ENCODE results near the gene KIF1B. TPM values are rescaled to one million over a fixed set of nuclear protein-coding genes. Genes with fewer than 3 reads are reported as not detected.

Gene KIF1B
- total and polyA plus RNA-seq, 2 donors (not counting 1 experiment from before 2014, with no cell fraction given): 3.5 to 16.4 TPM

DNA sequence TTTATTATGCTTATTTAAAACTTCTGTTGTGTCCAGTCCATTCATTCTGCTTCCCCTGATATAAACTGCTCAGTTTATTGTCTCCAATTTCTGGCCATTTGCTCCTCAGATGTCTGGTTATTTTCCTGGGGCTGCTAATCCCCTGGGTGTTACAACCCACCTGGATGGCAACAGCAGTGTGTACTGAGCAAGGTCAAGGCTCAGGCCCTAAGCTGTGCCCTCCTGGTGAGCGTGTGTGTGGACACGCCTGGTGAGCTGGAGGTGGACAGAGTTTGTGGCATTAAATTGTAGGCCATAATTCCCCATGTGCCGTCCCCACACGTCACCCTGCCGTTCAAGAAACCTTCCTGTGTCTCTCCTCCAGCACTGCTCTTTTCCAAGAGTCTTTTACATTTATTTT, 18.1 kb upstream of the KIF1B start:
- Histone ChIP-seq H3K9ac (ENCODE audit: low read length) (no peak overlapping the region), H4K20me1 (ENCODE audit: control insufficient read depth, insufficient read depth, low read length, poor library complexity, severe bottlenecking) (no peaks in the 10 kb centered on the region), H3K79me2 (ENCODE audit: control insufficient read depth, insufficient read depth, low read length) (no peaks in the 10 kb centered on the region), H3K4me3 (ENCODE audit: control extremely low read depth in 1 of 5, extremely low read depth in 1 of 5, insufficient read depth in 1 of 5, low read depth in 2 of 5, low read length in 4 of 5) (no peak overlapping the region), H3K4me1 (ENCODE audit: control insufficient read depth in 2 of 2, insufficient read depth in 2 of 2, low read length in 2 of 2) (peaks cover 0 to 6% of the 10 kb centered on the region in 2 donors), H3K27ac (ENCODE audit: low read length in 2 of 2) (no peak overlapping the region), H3K27me3 (replicated peaks in 1 of 4; ENCODE audit: control extremely low read depth in 1 of 4, control insufficient read depth in 3 of 4, insufficient read depth in 4 of 4, low read length in 3 of 4) (no peaks in the 10 kb centered on the region), H3K9me3 (ENCODE audit: control extremely low read depth in 1 of 3, control insufficient read depth in 2 of 3, insufficient read depth in 1 of 3, low read length in 2 of 3) (peaks cover 0 to 4% (median 0%) of the 10 kb centered on the region in 3 donors), H3K4me2 (replicated peaks; ENCODE audit: low read depth, low read length, poor library complexity, severe bottlenecking) (no peak overlapping the region), H3K36me3 (replicated peaks in 1 of 2; ENCODE audit: control extremely low read depth in 1 of 2, control insufficient read depth in 1 of 2, extremely low read depth in 1 of 2, insufficient read depth in 2 of 2, low read length in 1 of 2) (no peaks in the 10 kb centered on the region), H2AFZ (ENCODE audit: insufficient read depth, low read depth, low read length, poor library complexity, severe bottlenecking) (no peak overlapping the region)
- DNase-seq: no peak
- no peak for ATAC-seq (ENCODE audit: low read depth)
- H3K4me3 Mint-ChIP-seq: no peak overlapping the region
- no peak overlapping the region for H3K27ac Mint-ChIP-seq
- peaks cover 5% of the 10 kb centered on the region for H3K4me1 Mint-ChIP-seq
- WGBS (ENCODE audit: insufficient coverage): 100% methylated on average over 2 of the region's 5 CpGs
- ChIA-PET POLR2A (no interaction called here), CTCF (no interaction called here)
- H3K27me3 Mint-ChIP-seq: peaks cover 3% of the 10 kb centered on the region
- intact Hi-C loops (cut with micrococcal nuclease): no loop called here
- TF ChIP-seq EZH2 (IDR thresholded peaks at IDR 0.05; ENCODE audit: borderline replicate concordance, insufficient read depth, low read depth, low read length, poor library complexity, severe bottlenecking): no peak
- TF ChIP-seq, protein P1, sequence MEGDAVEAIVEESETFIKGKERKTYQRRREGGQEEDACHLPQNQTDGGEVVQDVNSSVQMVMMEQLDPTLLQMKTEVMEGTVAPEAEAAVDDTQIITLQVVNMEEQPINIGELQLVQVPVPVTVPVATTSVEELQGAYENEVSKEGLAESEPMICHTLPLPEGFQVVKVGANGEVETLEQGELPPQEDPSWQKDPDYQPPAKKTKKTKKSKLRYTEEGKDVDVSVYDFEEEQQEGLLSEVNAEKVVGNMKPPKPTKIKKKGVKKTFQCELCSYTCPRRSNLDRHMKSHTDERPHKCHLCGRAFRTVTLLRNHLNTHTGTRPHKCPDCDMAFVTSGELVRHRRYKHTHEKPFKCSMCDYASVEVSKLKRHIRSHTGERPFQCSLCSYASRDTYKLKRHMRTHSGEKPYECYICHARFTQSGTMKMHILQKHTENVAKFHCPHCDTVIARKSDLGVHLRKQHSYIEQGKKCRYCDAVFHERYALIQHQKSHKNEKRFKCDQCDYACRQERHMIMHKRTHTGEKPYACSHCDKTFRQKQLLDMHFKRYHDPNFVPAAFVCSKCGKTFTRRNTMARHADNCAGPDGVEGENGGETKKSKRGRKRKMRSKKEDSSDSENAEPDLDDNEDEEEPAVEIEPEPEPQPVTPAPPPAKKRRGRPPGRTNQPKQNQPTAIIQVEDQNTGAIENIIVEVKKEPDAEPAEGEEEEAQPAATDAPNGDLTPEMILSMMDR (IDR thresholded peaks at IDR 0.05): no peak
- H3K9me3 Mint-ChIP-seq (ENCODE audit: insufficient read depth): no peaks in the 10 kb centered on the region

DNA sequence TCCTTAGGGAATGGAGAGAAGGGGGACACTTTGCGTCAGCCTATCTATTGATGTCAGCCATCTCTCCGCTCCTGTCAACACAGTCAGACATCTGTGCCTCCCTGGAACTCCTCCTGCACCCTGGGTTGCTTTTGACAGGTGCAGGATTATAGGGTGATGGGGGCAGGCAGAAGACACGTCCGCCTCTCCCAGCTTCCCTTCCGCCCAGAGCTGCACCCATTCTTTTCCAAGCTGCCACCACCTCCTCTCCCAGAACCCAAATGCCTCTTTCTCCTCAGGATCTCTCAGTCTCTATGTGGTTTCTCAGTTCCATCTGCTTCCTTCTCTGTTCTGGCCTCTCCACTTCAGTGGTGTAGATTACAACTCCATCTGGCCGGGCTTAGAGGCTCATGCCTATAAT, 17.1 kb upstream of the KIF1B start:
- CTCF ChIA-PET: no interaction called here
- Histone ChIP-seq H3K27me3 (replicated peaks in 1 of 4; ENCODE audit: control extremely low read depth in 1 of 4, control insufficient read depth in 3 of 4, insufficient read depth in 4 of 4, low read length in 3 of 4) (no peaks in the 10 kb centered on the region), H3K4me1 (ENCODE audit: control insufficient read depth in 2 of 2, insufficient read depth in 2 of 2, low read length in 2 of 2) (peaks cover 0 to 6% of the 10 kb centered on the region in 2 donors), H4K20me1 (ENCODE audit: control insufficient read depth, insufficient read depth, low read length, poor library complexity, severe bottlenecking) (no peaks in the 10 kb centered on the region), H3K9me3 (ENCODE audit: control extremely low read depth in 1 of 3, control insufficient read depth in 2 of 3, insufficient read depth in 1 of 3, low read length in 2 of 3) (peaks cover 0 to 4% (median 0%) of the 10 kb centered on the region in 3 donors), H3K27ac (ENCODE audit: low read length in 2 of 2) (no peak overlapping the region), H3K36me3 (replicated peaks in 1 of 2; ENCODE audit: control extremely low read depth in 1 of 2, control insufficient read depth in 1 of 2, extremely low read depth in 1 of 2, insufficient read depth in 2 of 2, low read length in 1 of 2) (no peaks in the 10 kb centered on the region), H3K9ac (ENCODE audit: low read length) (no peak overlapping the region), H3K4me2 (replicated peaks; ENCODE audit: low read depth, low read length, poor library complexity, severe bottlenecking) (no peak overlapping the region), H3K4me3 (ENCODE audit: control extremely low read depth in 1 of 5, extremely low read depth in 1 of 5, insufficient read depth in 1 of 5, low read depth in 2 of 5, low read length in 4 of 5) (no peak overlapping the region), H3K79me2 (ENCODE audit: control insufficient read depth, insufficient read depth, low read length) (no peaks in the 10 kb centered on the region), H2AFZ (ENCODE audit: insufficient read depth, low read depth, low read length, poor library complexity, severe bottlenecking) (no peak overlapping the region)
- intact Hi-C loops (cut with micrococcal nuclease): no loop called here
- POLR2A ChIA-PET: no interaction called here
- ATAC-seq (ENCODE audit: low read depth) (no peak), DNase-seq (no peak)
- Mint-ChIP-seq H3K4me3 (no peak overlapping the region), H3K27ac (no peak overlapping the region), H3K27me3 (peaks cover 8% of the 10 kb centered on the region), H3K4me1 (peaks cover 5% of the 10 kb centered on the region), H3K9me3 (ENCODE audit: insufficient read depth) (no peaks in the 10 kb centered on the region)
- TF ChIP-seq, protein P1 (IDR thresholded peaks at IDR 0.05): no peak
- no peak for TF ChIP-seq EZH2 (IDR thresholded peaks at IDR 0.05; ENCODE audit: borderline replicate concordance, insufficient read depth, low read depth, low read length, poor library complexity, severe bottlenecking)
- WGBS (ENCODE audit: insufficient coverage): 80% methylated on average over 2 of the region's 6 CpGs

Measured in B cell (primary cell).